Measurements from ENCODE around the gene ARRDC5. TPM values are rescaled to one million over a fixed set of nuclear protein-coding genes. Genes with fewer than 3 reads are reported as not detected.

ARRDC5 gene
- total and polyA plus RNA-seq, 2 donors (not counting 1 experiment from before 2014, with no cell fraction given) = not detected

DNA sequence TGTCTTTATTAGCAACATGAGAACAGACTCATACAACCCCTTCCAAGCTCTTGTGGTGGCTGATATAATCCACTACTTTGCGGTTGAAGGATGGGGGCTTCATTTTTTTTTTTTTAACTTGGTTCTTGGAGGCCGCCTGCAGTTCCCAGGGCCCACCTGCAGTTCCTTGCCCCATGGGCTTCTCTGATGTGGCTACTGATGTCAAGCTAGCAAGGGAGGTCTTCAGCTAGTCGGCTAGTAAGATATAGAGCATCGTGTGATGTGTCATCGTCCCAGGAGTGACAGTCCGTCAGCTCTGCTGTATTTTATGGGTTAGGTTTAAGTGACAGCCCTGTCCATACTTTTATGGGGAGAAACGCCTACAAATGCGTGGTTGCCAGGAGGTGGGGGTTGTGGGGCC is 32.7 kb upstream of the ARRDC5 start:
- H2AFZ ChIP-seq (ENCODE audit: low read length) = no peak overlapping the region
- H3K4me2 ChIP-seq (ENCODE audit: extremely low read depth, insufficient read depth, low read length) = no peak overlapping the region
- H3K9ac ChIP-seq (ENCODE audit: insufficient read depth, low read length) = no peak overlapping the region
- H3K9me3 ChIP-seq (ENCODE audit: control insufficient read depth, insufficient read depth, low read depth, low read length) = no peaks in the 10 kb centered on the region
- no peak for DNase-seq (ENCODE audit: low read depth in 2 of 2)
- TF ChIP-seq EZH2 (IDR thresholded peaks at IDR 0.05; ENCODE audit: low read length, missing control alignments) = no peak
- TF ChIP-seq, protein P1, sequence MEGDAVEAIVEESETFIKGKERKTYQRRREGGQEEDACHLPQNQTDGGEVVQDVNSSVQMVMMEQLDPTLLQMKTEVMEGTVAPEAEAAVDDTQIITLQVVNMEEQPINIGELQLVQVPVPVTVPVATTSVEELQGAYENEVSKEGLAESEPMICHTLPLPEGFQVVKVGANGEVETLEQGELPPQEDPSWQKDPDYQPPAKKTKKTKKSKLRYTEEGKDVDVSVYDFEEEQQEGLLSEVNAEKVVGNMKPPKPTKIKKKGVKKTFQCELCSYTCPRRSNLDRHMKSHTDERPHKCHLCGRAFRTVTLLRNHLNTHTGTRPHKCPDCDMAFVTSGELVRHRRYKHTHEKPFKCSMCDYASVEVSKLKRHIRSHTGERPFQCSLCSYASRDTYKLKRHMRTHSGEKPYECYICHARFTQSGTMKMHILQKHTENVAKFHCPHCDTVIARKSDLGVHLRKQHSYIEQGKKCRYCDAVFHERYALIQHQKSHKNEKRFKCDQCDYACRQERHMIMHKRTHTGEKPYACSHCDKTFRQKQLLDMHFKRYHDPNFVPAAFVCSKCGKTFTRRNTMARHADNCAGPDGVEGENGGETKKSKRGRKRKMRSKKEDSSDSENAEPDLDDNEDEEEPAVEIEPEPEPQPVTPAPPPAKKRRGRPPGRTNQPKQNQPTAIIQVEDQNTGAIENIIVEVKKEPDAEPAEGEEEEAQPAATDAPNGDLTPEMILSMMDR (conservative IDR thresholded peaks at IDR 0.05 in 1 of 2, IDR thresholded peaks at IDR 0.05 in 1 of 2; ENCODE audit: low read depth in 1 of 2, low read length in 2 of 2) = no peak
- no peaks in the 10 kb centered on the region for H3K27me3 ChIP-seq (ENCODE audit: control insufficient read depth, insufficient read depth, low read length)
- peaks cover 38% of the 10 kb centered on the region for H3K79me2 ChIP-seq (ENCODE audit: control insufficient read depth, insufficient read depth, low read length)
- H3K36me3 ChIP-seq (ENCODE audit: control insufficient read depth, insufficient read depth, low read length) = peaks cover 25% of the 10 kb centered on the region
- no peak overlapping the region for H3K4me3 ChIP-seq (replicated peaks in 1 of 4; ENCODE audit: control extremely low read depth in 1 of 4, insufficient read depth in 1 of 4, low read depth in 3 of 4, low read length in 4 of 4)
- no peaks in the 10 kb centered on the region for H3K4me1 ChIP-seq (ENCODE audit: control insufficient read depth, extremely low read depth, insufficient read depth, low read length)
- no peak overlapping the region for H3K27ac ChIP-seq (ENCODE audit: insufficient read depth, low read length)
- H4K20me1 ChIP-seq (ENCODE audit: control insufficient read depth, extremely low read depth, insufficient read depth, low read length) = no peaks in the 10 kb centered on the region

GRCh38 chr19:4933528-4933927 is 30.8 kb upstream of the ARRDC5 start:
- no peaks in the 10 kb centered on the region for H4K20me1 ChIP-seq (ENCODE audit: control insufficient read depth, extremely low read depth, insufficient read depth, low read length)
- TF ChIP-seq, protein P1 (conservative IDR thresholded peaks at IDR 0.05 in 1 of 2, IDR thresholded peaks at IDR 0.05 in 1 of 2; ENCODE audit: low read depth in 1 of 2, low read length in 2 of 2) = no peak
- TF ChIP-seq EZH2 (IDR thresholded peaks at IDR 0.05; ENCODE audit: low read length, missing control alignments) = no peak

GRCh38 chr19:4932711-4933110 is 30.0 kb upstream of the ARRDC5 start:
- H3K9me3 ChIP-seq (ENCODE audit: control insufficient read depth, insufficient read depth, low read depth, low read length) = no peaks in the 10 kb centered on the region
- H3K4me1 ChIP-seq (ENCODE audit: control insufficient read depth, extremely low read depth, insufficient read depth, low read length) = no peaks in the 10 kb centered on the region
- no peak overlapping the region for H3K9ac ChIP-seq (ENCODE audit: insufficient read depth, low read length)
- no peak overlapping the region for H3K4me3 ChIP-seq (replicated peaks in 1 of 4; ENCODE audit: control extremely low read depth in 1 of 4, insufficient read depth in 1 of 4, low read depth in 3 of 4, low read length in 4 of 4)
- H3K27ac ChIP-seq (ENCODE audit: insufficient read depth, low read length) = no peak overlapping the region
- H3K79me2 ChIP-seq (ENCODE audit: control insufficient read depth, insufficient read depth, low read length) = peaks cover 48% of the 10 kb centered on the region
- no peaks in the 10 kb centered on the region for H3K27me3 ChIP-seq (ENCODE audit: control insufficient read depth, insufficient read depth, low read length)
- no peak for DNase-seq (ENCODE audit: low read depth in 2 of 2)
- H3K4me2 ChIP-seq (ENCODE audit: extremely low read depth, insufficient read depth, low read length) = no peak overlapping the region
- no peak overlapping the region for H2AFZ ChIP-seq (ENCODE audit: low read length)
- no peaks in the 10 kb centered on the region for H4K20me1 ChIP-seq (ENCODE audit: control insufficient read depth, extremely low read depth, insufficient read depth, low read length)
- H3K36me3 ChIP-seq (ENCODE audit: control insufficient read depth, insufficient read depth, low read length) = peaks cover 30% of the 10 kb centered on the region
- TF ChIP-seq EZH2 (IDR thresholded peaks at IDR 0.05; ENCODE audit: low read length, missing control alignments) = no peak
- TF ChIP-seq, protein P1 (conservative IDR thresholded peaks at IDR 0.05 in 1 of 2, IDR thresholded peaks at IDR 0.05 in 1 of 2; ENCODE audit: low read depth in 1 of 2, low read length in 2 of 2) = no peak

More at GRCh38 chr19:4933528-4933927, 30.8 kb upstream of the ARRDC5 start:
- Histone ChIP-seq H3K4me1 (ENCODE audit: control insufficient read depth, extremely low read depth, insufficient read depth, low read length) (no peaks in the 10 kb centered on the region), H3K27ac (ENCODE audit: insufficient read depth, low read length) (no peak overlapping the region), H3K4me3 (replicated peaks in 1 of 4; ENCODE audit: control extremely low read depth in 1 of 4, insufficient read depth in 1 of 4, low read depth in 3 of 4, low read length in 4 of 4) (no peak overlapping the region), H3K9me3 (ENCODE audit: control insufficient read depth, insufficient read depth, low read depth, low read length) (no peaks in the 10 kb centered on the region), H3K4me2 (ENCODE audit: extremely low read depth, insufficient read depth, low read length) (no peak overlapping the region), H3K36me3 (ENCODE audit: control insufficient read depth, insufficient read depth, low read length) (peaks cover 30% of the 10 kb centered on the region), H2AFZ (ENCODE audit: low read length) (no peak overlapping the region), H3K27me3 (ENCODE audit: control insufficient read depth, insufficient read depth, low read length) (no peaks in the 10 kb centered on the region), H3K9ac (ENCODE audit: insufficient read depth, low read length) (no peak overlapping the region), H3K79me2 (ENCODE audit: control insufficient read depth, insufficient read depth, low read length) (peaks cover 43% of the 10 kb centered on the region)
- DNase-seq (ENCODE audit: low read depth in 2 of 2) = peak; percentile 53 to 65
